ENCODE results near the gene PRKAG2.

DNA sequence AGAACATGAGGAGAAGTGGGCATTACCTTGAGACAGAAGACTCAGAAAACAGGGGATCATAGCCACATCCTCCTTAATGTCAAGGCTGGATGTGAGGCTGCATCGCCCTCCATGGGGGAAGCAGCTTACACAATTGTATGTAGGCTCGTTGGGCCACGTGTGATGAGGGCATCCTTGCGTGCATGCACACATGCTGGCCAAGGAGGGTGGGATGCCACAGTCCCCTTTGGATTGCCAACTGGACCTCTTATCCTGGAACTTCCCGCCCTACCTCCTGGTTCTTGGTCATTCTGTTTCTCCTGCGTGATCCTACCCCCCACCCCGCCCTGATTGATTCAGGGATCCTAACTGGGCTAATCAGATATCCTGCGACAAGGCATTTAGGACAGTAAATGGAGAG, 102.0 kb downstream of the PRKAG2 start:
- TF ChIP-seq, protein P1, sequence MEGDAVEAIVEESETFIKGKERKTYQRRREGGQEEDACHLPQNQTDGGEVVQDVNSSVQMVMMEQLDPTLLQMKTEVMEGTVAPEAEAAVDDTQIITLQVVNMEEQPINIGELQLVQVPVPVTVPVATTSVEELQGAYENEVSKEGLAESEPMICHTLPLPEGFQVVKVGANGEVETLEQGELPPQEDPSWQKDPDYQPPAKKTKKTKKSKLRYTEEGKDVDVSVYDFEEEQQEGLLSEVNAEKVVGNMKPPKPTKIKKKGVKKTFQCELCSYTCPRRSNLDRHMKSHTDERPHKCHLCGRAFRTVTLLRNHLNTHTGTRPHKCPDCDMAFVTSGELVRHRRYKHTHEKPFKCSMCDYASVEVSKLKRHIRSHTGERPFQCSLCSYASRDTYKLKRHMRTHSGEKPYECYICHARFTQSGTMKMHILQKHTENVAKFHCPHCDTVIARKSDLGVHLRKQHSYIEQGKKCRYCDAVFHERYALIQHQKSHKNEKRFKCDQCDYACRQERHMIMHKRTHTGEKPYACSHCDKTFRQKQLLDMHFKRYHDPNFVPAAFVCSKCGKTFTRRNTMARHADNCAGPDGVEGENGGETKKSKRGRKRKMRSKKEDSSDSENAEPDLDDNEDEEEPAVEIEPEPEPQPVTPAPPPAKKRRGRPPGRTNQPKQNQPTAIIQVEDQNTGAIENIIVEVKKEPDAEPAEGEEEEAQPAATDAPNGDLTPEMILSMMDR (IDR thresholded peaks at IDR 0.05) = no peak
- TF ChIP-seq POLR2A (IDR thresholded peaks at IDR 0.05) = no peak

Data from Peyer's patch (tissue), 4 donors.